Left ventricle myocardium inferior (tissue), 1 donor: ENCODE measurements around the gene STAT4. TPM values are rescaled to one million over a fixed set of nuclear protein-coding genes. Genes with fewer than 3 reads are reported as not detected.
A peak's percentile ranks its signal among the peaks of the same experiment; 100 is the strongest.

Experiments used
- DNase-seq: peaks from one replicate; pipeline ENCODE4 v3.0.0-alpha.2; 2020
- H3K27ac ChIP-seq: fragments of 200-600 bp; replicated peaks from 2 replicates; pipeline ENCODE4 v1.8.0; 2021
- H3K27me3 ChIP-seq: fragments of 200-600 bp; 2 replicates; pipeline ENCODE4 v1.8.0; 2021; ENCODE audit warnings: low read depth
- H3K36me3 ChIP-seq: fragments of 200-600 bp; 2 replicates; pipeline ENCODE4 v1.8.0; 2021
- H3K4me1 ChIP-seq: fragments of 200-600 bp; 2 replicates; pipeline ENCODE4 v1.8.0; 2021
- H3K4me3 ChIP-seq: fragments of 200-600 bp; 2 replicates; pipeline ENCODE4 v1.8.0; 2021; ENCODE audit warnings: mild to moderate bottlenecking, moderate library complexity
- H3K9me3 ChIP-seq: fragments of 200-600 bp; replicated peaks from 2 replicates; pipeline ENCODE4 v1.8.0; 2021
- intact Hi-C: fragments of 100-400 bp; cut with micrococcal nuclease; formaldehyde crosslinking; loops from one replicate; pipeline ENCODE4 v1.11.0; 2022
- long read RNA-seq: library from polyadenylated mRNA; unstranded; transcript quantifications from one replicate; pipeline ENCODE4 v2.0.0, GENCODE V29; 2021
- total RNA-seq: library from RNA; stranded (reverse); fragmentation: NEBNext Ultra II Directional; extraction: Animal tissue kit (Norgen Biotek cat#: 25700); gene quantifications from one replicate; pipeline ENCODE4 v1.2.1, GENCODE V29; 2021
- TF ChIP-seq, protein P1 (sequence below): fragments of 200-600 bp; IDR thresholded peaks from 2 replicates; pipeline ENCODE4 v1.8.0; 2021; ENCODE audit warnings: antibody characterized with exemption, mild to moderate bottlenecking, borderline replicate concordance
- donor health status: DM: no; HTN: yes; CAD: no; lungs with severe emphysema.

The STAT4 gene, protein sequence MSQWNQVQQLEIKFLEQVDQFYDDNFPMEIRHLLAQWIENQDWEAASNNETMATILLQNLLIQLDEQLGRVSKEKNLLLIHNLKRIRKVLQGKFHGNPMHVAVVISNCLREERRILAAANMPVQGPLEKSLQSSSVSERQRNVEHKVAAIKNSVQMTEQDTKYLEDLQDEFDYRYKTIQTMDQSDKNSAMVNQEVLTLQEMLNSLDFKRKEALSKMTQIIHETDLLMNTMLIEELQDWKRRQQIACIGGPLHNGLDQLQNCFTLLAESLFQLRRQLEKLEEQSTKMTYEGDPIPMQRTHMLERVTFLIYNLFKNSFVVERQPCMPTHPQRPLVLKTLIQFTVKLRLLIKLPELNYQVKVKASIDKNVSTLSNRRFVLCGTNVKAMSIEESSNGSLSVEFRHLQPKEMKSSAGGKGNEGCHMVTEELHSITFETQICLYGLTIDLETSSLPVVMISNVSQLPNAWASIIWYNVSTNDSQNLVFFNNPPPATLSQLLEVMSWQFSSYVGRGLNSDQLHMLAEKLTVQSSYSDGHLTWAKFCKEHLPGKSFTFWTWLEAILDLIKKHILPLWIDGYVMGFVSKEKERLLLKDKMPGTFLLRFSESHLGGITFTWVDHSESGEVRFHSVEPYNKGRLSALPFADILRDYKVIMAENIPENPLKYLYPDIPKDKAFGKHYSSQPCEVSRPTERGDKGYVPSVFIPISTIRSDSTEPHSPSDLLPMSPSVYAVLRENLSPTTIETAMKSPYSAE
- 0.82 TPM for total RNA-seq
- long read RNA-seq, partial matches to known transcripts: 0 of 1 reads
- long read RNA-seq, other reads (novel, unspliced or antisense): 1 of 1 reads

DNA sequence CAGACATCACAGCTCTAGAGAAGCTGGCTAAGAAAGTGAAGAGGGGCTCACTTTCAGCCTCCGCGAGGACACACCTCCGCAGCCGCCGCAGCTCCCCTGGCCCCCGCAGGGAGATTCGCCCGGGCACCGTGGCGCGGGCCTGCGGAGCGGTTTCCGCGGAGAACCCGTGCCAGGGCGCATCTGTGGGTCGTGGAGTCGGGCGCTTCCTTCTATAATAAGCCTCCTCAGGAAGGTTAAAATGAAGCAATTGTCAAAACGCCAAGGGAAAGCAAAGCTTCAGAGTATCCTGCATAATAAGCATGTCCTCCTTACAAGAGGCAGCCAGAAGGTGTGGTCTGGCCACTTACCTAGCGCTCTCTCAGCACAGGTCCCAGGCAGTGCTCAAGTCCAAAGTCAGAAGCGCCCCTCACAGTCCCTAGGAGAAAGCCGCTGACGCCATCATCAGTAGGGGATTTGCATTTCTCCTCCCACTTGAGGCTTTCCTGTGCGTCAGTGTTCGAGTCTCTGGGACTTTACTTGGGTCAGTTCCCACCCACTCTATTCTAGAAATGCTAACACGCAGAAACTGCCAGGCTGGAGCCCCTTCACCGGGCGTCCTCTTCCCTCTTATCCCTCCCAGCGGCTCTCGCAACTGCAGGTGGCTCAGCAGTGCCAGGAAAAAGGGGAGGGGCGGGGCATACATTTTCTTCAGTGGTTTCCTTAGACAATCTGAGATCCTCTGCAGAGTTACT is at the start of gene STAT4:
Gene STAT4 (minus strand): TSS at position 395 of the 731 bp plus-strand sequence. CDS start 2,791 bp downstream, outside the sequence.
- H3K4me1 ChIP-seq: peaks cover 24% of the 10 kb centered on the region
- no peak for DNase-seq
- H3K36me3 ChIP-seq: no peaks in the 10 kb centered on the region
- H3K4me3 ChIP-seq: peak within 1 kb of the TSS; percentile 68
- H3K9me3 ChIP-seq: no peaks in the 10 kb centered on the region
- TF ChIP-seq, protein P1, sequence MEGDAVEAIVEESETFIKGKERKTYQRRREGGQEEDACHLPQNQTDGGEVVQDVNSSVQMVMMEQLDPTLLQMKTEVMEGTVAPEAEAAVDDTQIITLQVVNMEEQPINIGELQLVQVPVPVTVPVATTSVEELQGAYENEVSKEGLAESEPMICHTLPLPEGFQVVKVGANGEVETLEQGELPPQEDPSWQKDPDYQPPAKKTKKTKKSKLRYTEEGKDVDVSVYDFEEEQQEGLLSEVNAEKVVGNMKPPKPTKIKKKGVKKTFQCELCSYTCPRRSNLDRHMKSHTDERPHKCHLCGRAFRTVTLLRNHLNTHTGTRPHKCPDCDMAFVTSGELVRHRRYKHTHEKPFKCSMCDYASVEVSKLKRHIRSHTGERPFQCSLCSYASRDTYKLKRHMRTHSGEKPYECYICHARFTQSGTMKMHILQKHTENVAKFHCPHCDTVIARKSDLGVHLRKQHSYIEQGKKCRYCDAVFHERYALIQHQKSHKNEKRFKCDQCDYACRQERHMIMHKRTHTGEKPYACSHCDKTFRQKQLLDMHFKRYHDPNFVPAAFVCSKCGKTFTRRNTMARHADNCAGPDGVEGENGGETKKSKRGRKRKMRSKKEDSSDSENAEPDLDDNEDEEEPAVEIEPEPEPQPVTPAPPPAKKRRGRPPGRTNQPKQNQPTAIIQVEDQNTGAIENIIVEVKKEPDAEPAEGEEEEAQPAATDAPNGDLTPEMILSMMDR: no peak
- H3K27ac ChIP-seq: no peak within 1 kb of the TSS
- no peaks in the 10 kb centered on the region for H3K27me3 ChIP-seq
- intact Hi-C loops: loop anchor here (10.0 kb wide), 1 partner anchor 96 kb away; no protein-coding TSS in a partner anchor

DNA sequence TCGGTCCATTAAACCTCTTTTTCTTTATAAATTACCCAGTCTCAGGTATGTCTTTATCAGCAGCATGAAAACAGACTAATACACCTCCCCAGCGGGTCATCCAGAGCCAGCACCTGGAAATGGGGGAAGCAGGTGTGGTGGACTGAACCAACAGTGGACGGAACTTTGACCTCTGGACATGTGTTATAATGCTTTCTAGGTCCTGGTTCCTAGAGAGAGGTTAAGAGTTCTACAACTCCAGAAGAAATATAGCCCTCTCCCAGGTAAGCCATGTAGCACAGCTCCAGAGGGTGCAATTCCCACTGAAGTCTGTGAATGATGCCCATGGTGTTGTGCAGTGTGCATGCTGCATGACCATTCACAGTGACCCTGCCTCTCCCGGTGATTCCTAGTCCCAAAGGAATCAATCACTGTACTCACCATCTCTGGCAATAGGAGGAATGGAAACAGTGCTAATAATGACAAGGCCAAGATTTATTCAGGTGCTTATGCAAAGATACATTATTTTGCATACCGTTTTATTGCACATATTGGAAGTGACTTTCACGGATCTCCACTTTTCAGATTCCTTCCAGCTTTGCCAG is 49.2 kb upstream of the STAT4 start:
- Histone ChIP-seq H3K27ac (no peak overlapping the region), H3K9me3 (peaks cover 8% of the 10 kb centered on the region), H3K36me3 (no peaks in the 10 kb centered on the region), H3K4me3 (no peak overlapping the region), H3K27me3 (no peaks in the 10 kb centered on the region), H3K4me1 (peaks cover 12% of the 10 kb centered on the region)
- TF ChIP-seq, protein P1: no peak
- DNase-seq: no peak
- intact Hi-C loops: no loop called here

DNA sequence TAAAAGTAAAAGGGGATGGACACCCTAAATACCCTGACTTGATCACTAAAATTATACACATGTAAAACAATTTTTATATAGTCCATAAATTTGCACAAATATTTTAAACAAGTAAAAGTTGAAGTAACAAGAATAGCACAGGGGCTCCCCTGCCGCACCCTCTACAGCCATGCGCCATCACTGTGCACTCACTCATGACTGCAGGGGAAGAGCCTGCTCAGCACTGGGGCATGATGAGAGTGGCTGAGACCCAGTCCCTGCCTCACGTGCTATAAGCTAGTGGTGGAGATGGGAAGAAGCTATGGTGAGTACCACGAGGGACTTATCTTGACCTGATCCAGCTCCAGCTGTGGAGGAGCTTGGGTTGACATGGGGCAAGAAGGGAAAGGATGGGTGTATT is 47.5 kb upstream of the STAT4 start:
- TF ChIP-seq, protein P1: no peak
- DNase-seq: no peak
- peaks cover 12% of the 10 kb centered on the region for H3K4me1 ChIP-seq
- intact Hi-C loops: no loop called here
- no peaks in the 10 kb centered on the region for H3K27me3 ChIP-seq
- no peak overlapping the region for H3K27ac ChIP-seq
- H3K36me3 ChIP-seq: no peaks in the 10 kb centered on the region
- peaks cover 6% of the 10 kb centered on the region for H3K9me3 ChIP-seq
- no peak overlapping the region for H3K4me3 ChIP-seq

DNA sequence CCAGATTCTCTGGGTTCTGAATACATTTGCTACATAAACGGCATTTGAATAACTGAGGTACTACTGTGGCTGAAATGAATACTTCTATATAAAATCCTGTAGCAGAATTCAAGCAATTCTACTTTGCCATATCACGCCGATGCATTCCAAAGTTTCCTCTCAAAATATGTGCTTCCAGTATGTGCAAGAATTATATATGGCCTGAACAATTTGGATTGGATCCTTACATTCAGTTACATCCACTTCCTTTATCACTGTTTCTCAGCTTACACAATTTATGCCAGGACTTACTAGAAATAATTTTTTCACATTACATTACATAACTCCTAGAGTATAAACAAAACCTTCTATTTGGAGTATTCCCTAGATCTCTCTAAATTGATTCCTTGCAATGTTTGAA is 46.3 kb upstream of the STAT4 start:
- no peak for DNase-seq
- H3K27ac ChIP-seq: no peak overlapping the region
- H3K9me3 ChIP-seq: no peaks in the 10 kb centered on the region
- peaks cover 2% of the 10 kb centered on the region for H3K4me1 ChIP-seq
- no peak overlapping the region for H3K4me3 ChIP-seq
- no peaks in the 10 kb centered on the region for H3K27me3 ChIP-seq
- no peaks in the 10 kb centered on the region for H3K36me3 ChIP-seq
- intact Hi-C loops: no loop called here
- TF ChIP-seq, protein P1: no peak

DNA sequence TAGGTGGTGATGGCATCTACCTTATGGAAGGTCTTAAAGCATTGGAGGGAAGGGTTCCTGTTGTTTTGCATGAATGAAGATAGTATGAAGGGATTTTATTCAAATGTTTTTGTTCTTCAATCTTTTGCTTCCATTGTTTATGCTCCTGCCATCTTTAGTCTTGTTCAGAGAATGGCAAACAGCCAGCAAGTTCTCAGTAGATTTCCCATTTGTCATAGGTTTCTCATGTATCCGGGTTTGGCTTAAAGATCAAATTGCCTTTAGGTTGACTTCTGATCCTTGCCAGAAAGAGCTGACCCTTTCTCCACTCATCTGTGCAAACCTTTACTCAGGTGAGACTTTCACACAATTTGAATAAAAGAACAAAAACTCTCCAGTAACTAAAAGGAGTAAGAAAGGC is 44.2 kb upstream of the STAT4 start:
- no peak overlapping the region for H3K4me3 ChIP-seq
- no peak for DNase-seq
- no peaks in the 10 kb centered on the region for H3K4me1 ChIP-seq
- no peak overlapping the region for H3K27ac ChIP-seq
- H3K27me3 ChIP-seq: no peaks in the 10 kb centered on the region
- H3K36me3 ChIP-seq: no peaks in the 10 kb centered on the region
- intact Hi-C loops: no loop called here
- TF ChIP-seq, protein P1: no peak
- H3K9me3 ChIP-seq: no peaks in the 10 kb centered on the region
